Activated CD4-positive, alpha-beta T cell treated with anti-CD3 and anti-CD28 coated beads, Interleukin-2, Interleukin-4, amounts not matched to agents 100 ng/mL and 50 ng/mL, durations not matched to agents 16 hours and 8 hours (primary cell): ENCODE measurements around the gene CA5B.
"Not testable (repeated sequence)": the region's sequence is repeated elsewhere in the genome, so short reads cannot be mapped to it uniquely, and the experiment has no call there.

Experiments
- DNase-seq: peaks from one replicate; pipeline ENCODE4 v3.0.0-alpha.2; 2020; ENCODE audit warnings: low spot score

The CA5B gene

DNA sequence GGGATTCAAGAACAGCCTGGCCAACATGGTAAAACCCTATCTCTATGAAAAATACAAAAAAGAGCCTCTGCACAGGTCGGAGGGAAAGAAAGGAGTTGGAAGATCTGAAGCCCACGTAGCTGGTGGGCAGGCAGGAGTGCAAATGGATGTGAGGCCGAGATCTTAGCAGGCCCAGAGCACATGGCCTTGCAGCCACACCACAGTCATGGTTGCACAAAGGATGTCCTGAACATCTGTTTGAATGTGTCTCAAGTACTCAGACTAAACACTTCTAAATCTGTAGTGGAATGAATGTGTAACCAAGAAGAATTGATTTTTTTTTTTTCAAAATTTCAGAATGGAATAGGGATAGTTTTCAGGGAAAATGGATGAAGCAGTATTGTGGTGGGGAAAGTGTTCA lies 10.8 kb downstream of the CA5B start:
- no peak for DNase-seq

DNA sequence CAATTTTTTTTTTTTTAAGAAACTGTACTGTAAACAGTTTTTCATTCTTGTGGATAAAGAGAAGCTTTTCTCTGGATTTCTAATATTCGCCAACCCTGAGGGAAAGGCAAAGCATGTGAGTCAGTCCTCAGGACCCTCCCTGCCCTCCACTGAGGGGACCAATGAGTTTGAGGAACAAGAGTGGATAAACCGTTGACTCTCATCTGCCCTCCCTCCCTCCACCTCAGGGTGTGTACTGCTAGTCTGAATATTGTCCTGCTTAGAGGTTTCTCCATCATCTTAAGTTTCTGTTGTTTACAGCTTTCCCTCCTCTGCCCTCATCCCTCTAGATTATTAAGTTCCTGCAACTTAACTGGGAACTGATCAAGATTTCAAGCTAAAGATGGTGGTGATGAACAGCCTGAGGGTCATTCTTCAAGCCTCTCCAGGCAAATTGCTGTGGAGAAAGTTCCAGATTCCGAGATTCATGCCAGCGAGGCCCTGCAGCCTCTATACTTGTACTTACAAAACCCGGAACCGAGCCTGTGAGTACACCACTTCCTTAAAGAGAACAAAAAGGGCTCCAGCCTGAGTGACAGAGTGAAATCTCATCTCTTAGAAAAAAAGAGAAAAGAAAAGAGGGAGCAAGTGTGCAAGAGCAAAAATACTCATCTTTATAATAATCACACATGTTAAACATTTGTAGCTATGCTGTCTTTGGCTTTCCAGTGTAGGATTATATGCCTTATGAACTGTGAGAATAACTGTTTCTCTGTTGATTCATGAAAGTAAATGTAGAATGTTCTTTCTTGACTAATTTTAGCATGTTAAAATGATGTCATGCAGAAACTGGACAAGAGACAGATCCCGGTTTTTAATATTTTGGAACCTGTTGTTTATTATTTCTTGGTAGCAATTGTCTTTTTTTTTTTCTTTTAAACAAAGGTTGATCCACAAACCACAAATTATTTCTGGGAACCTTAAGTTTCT lies 11.9 kb downstream of the CA5B start:
- DNase-seq = peak; percentile 42

DNA sequence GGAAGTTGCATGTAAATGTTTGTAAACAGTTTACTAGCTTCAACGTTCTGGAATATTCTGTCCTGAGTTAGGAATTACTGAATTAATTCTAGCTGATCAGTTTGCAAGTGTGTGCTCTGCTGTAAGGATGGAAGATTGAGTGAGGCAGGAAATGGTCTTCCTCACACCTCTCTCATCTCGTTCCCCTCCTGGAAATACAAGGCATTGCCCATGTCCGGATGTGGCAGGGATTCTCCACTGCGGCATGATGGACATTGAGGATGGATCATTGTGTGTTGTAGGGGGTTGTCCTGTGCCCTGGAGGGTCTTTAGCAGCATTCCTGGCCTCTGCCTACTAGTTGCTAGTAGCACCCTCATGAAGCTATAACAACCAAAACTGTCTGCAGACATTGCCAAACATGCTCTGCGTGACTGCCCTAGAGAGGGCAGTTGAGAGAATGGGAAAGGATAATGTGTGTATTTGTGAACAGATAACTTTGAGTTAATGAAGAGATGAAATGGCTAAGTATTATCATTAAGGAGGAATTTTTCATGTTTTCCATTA lies 12.6 kb downstream of the CA5B start:
- peak; percentile 20 for DNase-seq

DNA sequence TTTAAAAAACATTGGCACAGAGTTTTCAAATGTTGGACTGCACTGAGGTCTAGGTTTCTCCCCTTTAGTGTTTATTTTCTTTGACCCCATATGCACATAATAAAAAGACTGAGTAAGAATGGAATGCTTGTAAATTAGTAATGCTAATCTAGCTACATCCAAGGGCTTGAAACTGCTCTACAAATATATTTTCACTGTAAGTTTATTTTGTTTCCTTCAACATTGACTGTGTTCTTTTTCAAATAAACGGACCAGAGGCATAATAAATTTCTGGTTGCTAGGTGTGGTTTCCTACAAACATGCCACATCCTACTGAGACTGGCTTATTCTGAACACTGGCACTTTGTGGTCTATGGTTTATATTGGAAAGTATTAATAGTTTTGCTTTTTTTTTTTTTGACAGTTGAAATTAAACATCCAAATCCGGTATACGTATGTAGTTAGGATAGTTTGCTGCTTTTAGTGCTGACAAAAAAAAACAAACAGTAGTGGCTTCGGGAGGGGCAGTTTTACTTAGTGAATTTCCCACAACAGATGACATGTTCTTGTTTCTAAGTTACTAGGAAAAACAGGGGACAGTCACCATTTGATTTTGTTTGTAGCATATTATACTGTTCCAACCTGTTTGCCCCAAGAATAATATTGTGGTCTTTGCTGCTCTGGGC lies 13.2 kb downstream of the CA5B start:
- DNase-seq = peak; percentile 56

DNA sequence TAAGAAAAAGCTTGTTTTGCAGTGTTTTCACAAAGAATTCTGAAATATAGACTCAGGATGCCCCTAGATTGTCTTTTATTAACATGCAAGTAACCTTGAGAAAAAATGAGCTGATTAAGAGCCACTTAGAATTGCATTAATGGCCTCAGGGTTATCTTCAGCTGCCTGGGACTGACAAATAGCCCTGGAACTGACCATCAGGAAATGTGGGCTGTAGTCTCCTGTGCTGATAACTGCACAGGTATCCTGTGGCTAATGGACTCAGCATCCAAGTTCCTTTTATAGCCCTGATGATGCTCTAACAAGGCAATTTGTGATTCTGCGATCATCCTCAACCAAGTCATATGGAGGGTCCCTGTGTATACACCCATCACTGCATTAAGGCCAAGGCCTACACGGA lies 17.0 kb downstream of the CA5B start:
- no peak for DNase-seq

DNA sequence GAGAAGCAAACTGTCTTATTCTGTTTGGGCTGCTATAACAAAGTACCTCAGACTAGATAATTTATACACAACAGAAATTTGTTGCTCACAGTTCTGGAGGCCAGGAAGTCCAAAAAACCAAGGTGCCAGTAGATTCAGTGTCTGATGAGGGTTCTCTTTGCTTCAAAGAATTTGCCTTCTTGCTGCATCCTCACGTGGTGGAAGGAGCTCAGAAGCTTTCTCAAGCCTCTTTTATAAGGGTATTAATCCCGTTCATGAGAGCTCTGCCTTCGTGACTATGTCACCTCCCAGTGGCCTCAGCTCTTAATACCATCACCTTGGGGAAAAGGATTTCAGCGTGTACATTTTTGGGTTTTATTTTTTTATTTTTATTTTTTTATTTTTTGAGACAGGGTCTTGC lies 20.1 kb downstream of the CA5B start:
- no peak for DNase-seq

DNA sequence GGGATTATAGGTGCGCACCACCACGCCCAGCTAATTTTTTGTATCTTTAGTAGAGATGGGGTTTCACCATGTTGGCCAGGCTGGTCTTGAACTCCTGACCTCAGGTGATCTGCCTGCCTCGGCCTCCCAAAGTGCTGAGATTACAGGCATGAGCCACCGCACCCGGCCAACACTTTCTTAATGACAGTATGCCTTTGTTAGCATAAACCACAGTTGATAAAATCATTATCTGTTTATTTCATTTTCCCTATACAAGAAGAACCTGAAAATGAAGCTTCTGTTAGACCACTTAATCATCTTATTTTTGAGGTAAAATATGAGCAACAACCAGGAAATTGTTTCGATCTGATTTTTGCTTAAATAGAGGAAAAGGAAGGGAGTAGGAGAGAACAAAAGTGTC lies 21.8 kb downstream of the CA5B start:
- not testable (repeated sequence) for DNase-seq

DNA sequence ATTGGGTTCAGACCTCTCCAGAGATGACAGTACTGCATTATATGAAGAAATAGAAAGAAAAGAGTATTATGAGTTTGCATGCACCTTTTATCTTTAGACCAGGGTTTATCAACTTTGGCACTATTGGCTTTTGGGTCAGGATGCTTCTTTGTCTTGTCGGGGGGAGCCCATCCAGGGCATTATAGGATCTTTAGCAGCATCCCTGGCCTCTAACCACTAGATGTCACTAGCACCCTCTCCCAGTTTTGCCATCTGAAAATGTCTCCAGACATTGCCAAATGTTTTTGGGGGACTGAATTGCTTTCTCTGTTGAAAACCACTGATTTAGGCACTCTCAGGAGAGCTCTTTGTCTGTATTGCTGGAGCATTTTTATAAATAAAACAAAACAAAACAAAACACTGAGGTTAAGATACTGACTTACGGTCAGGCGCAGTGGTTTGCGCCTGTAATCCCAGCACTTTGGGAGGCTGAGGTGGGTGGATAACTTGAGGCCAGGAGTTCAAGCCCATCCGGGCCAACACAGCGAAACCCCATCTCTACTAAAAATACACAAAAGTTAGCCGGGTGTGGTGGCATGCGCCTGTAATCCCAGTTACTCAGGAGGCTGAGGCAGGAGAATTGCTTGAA lies 23.6 kb downstream of the CA5B start:
- peak; percentile 50 for DNase-seq

DNA sequence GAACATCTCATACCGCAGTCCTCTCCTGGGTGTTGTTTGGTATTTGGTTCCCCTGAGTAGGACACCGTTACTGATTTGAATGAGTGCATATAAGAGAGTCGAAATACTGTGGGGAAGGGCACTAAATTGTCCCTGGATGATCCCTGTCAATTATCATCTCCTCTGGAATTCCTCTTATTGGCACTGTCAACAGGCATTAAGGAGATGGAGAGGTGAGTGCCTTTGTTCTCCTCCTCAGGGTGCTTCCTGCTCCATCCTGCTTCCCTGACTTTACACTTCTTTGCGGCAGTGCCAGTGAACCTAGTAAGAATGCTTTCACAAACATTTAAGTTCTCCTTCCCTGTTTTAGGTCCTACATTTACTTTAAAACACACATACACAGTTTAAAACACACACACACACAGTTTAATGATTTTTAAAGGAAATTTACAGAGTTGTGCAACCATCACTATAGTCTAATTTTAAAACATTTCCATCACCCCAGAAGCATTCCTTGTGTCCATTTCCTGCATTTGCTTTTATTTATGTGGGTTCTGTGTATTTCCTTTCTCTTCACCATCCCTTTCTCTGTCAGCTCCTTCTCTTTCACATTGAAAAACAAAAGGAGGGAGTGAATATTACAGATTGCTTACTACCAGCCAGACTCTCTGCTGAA lies 31.4 kb downstream of the CA5B start:
- no peak for DNase-seq

DNA sequence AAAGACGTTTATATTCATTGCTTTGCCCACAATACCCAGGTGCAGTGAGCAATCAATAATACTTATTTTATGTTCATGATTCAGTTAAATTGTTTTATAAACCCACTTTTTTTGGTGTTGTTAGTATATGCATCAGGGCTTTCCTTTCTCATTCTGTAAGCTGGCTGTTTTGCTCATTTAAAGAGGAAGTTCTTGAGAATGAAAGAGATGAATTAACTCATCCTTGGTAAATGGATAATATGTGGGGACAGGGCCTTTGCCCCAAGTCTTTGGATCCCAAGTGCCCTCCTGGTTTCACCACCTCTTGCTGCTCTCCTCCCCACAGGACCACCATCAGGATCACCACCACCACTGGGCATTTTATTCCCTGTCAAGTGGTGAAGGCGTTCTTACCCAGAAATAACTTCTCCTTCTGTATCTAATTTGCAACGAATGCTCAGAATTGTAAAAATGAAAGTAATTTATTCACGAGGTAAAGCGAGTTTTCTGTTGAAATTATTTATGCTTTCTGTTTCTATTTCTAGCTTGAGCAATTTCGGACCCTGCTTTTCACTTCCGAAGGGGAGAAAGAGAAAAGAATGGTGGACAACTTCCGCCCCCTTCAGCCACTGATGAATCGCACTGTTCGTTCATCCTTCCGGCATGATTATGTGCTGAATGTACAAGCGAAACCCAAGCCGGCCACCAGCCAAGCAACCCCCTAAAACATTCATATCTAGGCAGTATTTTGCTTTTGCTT lies 44.1 kb downstream of the CA5B start:
- DNase-seq = peak; percentile 55

DNA sequence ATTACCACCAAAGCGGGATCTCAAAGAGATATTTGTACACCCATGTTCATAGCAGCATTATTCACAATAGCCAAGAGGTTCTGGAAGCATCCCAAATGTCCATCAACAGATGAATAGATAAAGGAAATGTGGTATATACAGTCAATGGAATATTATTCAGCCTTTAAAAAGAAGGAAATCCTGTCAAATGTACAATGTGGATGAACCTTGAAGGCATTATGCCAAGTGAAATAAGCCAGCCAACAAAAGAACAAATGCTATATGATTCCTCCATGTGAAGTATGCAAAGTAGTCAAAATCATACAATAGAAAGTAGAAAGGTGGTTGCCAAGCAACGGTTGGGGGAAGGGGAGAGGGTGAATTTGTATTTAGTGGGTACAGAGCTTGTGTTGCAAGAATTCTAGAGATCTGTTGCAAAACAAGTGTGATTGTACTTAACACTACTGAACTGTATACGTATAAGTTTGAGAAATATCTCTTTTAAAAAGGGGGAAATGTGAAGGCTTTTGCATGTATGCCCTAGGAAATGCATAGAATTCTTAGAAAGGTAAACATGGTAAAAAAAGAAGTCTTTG lies 47.2 kb downstream of the CA5B start:
- no peak for DNase-seq

DNA sequence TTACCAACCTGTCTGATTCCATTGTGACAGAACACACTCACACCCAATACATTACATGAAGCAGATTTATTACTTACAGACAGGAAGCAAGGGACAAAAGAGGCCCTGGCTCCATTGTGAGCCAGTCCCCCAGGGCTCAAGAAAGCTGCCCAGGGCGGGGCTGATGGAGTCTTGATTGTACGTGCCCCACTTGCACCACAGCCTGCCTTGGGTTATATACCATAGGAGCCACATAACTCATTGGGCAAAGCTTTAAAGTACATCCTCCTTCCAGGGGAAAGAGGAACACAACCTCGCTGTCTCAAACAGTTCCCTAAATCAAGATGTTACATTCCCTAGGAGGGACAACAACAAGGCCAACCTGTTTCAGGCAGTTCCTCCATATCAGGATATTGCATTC lies 48.8 kb downstream of the CA5B start:
- DNase-seq = no peak

DNA sequence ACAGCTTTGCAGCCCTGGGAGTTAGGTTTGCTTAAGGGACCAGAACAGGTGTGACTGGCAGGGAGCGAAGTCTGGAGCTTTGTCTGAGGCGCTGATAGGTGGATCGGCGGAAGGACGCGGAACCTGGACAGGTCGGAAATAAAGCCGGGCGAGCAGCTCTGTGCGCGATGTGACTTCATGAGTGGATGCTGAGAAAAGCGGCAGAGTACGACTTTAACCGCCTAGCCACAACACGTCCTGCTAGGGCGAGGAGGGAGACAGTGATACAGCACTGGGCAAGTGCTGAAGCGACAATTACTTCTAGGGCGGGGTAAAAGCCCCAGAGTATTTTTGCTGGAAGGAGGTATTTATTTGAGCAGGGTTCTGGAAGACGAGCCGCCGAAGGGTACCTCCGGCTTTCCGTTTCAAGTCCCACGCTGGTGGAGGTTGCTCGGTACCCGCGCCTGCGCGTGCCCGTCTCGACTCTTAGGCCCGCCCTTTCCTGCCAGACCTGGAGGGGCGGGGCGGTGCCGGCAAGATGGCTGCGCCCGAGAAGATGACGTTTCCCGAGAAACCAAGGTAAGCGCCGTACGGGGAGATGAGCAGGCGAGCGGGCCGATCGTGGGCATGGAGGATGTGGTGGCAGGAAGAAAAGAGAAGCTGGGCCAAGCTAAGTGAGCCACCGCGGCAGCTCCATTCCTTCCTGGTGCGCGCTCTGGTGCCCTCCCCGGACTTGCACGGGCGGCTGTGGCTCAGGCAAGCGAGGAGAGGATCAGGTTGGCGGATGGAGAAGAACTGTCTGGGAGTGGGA lies 52.1 kb downstream of the CA5B start, which contains the start of gene ZRSR2:
ZRSR2 (plus strand) TSS at position 506 of the 790 bp plus-strand sequence; CDS start at position 518, 12 bp downstream.
- DNase-seq = peak; percentile 94

DNA sequence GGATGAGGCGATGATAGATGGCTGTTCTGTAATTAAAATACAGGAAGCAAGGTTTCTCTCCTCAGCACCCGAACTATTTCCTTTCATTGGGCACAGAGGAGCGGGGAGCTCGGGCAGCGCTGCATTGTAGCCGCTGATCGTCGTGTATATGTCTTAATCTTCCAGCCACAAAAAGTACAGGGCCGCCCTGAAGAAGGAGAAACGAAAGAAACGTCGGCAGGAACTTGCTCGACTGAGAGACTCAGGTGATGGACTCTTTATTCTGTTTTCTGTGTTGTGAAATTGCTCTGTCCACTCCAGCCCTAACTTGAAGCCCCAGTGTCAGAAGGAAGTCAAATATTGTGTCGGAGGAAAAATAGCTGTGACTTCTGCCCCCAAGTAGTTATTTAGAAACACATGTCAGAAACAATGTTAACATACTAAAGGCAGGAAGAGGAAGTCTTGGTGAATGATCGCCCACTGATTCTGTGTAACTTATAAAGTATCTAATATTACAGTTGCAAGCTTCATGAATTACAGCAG lies 52.8 kb downstream of the CA5B start:
- no peak for DNase-seq

DNA sequence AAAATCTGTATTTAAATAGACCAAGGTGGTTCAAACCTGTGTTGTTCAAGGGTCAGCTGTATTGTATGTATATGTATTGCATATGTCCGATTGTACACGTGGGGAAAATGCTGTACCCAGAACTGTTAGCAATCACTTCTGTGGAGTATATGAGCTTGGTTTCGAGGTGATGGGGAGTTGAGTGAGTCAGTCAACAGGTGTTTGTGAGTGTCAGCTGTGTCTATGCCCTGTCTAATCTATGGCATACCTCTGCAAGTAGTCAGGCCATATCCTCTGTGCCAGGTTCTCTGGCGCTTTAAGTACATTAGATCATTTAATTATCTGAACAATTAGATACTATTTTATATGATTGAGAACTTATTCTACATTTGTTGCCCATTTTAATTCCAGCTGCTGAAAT lies 59.6 kb downstream of the CA5B start:
- no peak for DNase-seq

DNA sequence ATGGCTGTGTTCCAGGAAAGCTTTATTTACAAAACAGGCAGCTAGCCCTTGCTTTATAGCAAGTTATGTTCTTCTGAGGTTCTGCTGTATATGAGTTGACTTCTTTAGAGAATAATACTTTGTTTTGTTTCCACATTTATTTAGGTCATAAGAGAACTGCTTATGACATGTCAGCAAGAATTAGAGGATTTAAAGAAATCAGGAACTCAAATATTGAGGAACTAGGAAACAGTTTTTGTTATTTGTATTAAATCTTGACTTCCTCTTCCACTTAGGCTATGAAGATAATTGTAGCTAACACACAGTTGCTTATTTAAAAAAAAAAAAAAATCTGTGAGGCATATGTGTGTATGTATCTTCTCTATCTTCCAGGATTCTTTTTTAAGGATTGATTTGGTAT lies 66.5 kb downstream of the CA5B start:
- DNase-seq = no peak

DNA sequence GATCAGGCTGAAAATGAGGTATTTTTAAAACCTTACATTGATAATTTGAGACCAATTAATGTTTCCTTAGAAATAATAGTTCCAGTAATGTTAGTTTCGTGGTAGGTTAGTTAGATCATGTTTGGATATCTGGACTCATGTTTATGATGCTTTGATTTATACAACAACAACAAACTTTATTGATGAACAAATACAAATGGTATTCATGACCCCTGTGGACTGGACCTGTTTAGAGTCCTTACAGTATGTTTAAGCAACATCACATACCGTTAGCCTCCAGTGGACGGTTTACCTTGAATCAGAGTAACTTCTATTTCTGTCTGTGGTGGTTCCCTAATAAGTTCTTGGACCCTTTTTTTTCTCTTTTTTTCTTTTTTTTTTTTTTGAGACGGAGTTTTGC lies 70.2 kb downstream of the CA5B start:
- DNase-seq = no peak

DNA sequence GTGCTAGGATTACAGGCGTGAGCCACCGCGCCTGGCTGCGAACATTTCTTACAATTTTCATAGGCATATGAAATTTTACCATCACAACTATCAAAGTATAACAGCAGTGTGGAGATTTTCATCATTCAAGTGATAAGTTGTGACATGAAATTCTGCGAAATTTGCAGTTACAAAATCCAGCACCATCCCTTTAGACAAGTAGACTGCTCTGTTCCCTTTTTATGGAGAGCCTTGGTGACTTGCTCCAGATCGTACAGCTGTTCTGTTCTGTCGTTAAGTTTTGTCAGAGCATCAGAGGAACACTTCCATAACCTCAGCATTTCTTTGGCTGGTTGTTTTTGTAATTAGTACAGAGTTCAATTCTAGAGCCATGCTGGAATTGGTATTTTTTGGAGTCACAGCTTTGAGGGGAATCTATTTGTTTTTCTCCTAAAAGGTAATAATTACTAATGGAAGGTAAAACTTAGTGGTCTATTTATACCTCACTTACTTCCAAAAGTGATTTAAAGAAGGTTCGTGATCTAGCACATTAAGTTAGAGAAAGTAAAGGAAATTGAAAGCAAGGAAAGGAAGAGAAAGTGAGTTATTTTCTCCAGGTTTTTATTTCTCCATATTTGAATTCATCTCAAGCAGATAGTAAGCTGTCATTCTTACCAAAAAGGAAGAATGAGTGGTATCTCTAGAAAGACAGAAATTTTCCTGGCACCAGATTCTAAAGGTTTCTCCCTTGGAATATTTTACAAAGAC lies 74.3 kb downstream of the CA5B start:
- DNase-seq = no peak

DNA sequence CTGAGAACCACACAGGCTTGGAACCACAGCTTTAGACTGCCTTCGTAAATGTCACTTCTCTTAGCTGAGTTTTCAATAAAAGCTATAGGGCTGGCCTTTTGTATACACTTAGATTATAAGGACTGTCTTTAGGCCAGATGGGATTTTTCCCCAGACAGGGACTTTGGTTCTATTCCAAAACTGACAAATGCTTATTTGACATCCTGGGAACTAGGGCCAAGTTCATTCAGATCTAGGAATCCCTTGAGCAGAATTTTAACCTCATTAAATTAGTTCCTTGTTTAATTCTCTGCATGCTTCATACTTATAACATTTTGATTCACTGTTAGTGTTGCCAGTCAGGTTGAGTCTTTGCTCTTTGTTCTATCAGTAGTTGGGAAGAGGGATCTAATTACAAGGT lies 75.3 kb downstream of the CA5B start:
- DNase-seq = no peak
